ENCODE measurements around the gene CDH23. TPM values are rescaled to one million over a fixed set of nuclear protein-coding genes. Genes with fewer than 3 reads are reported as not detected.

The CDH23 gene
- total and polyA plus RNA-seq, 8 donors: 3.4 to 64.6 (median 9.9) TPM

- WGBS, 2 donors: 79 to 88% methylated on average over 11 of the region's 11 CpGs
- H3K4me1 ChIP-seq: peaks cover 0 to 4% (median 3%) of the 10 kb centered on the region in 3 donors
- no peak for TF ChIP-seq CTCF (IDR thresholded peaks at IDR 0.05)
- H3K27me3 ChIP-seq: no peaks in the 10 kb centered on the region
- ATAC-seq (no peak), FAIRE-seq (no peak), DNase-seq (peak in 1 of 6 donors; percentile 11)
- intact Hi-C loops (cut with DNase I): no loop called here
- H3K36me3 ChIP-seq: no peaks in the 10 kb centered on the region
- no peaks in the 10 kb centered on the region for H3K9me3 ChIP-seq
- H3K27ac ChIP-seq: peak overlapping the region in 2 of 4 donors; percentile 55 to 68
- H3K4me3 ChIP-seq: no peak overlapping the region
Observed at GRCh38 chr10:71726580-71727104, 329.9 kb downstream of the CDH23 start.

GRCh38 chr10:71727105-71727737 is 330.5 kb downstream of the CDH23 start:
- 67 to 68% methylated on average over 12 of the region's 12 CpGs for WGBS, 2 donors
- ATAC-seq: peak in 3 of 4 donors; percentile 3 to 15 (median 7)
- Histone ChIP-seq H3K36me3 (no peaks in the 10 kb centered on the region), H3K9me3 (no peaks in the 10 kb centered on the region), H3K4me3 (no peak overlapping the region), H3K27ac (peak overlapping the region; percentile 17 to 72 (median 62)), H3K27me3 (no peaks in the 10 kb centered on the region), H3K4me1 (peaks cover 0 to 4% (median 3%) of the 10 kb centered on the region in 3 donors)
- DNase-seq: no peak
- TF ChIP-seq CTCF (IDR thresholded peaks at IDR 0.05): no peak
- FAIRE-seq: no peak
- intact Hi-C loops (cut with DNase I): no loop called here

GRCh38 chr10:71727738-71728737 is 331.3 kb downstream of the CDH23 start:
- TF ChIP-seq CTCF (IDR thresholded peaks at IDR 0.05): no peak
- intact Hi-C loops (cut with DNase I): no loop called here
- peak in 3 of 4 donors; percentile 56 to 67 (median 62) for ATAC-seq

GRCh38 chr10:71729161-71729636 is 332.5 kb downstream of the CDH23 start:
- H3K27me3 ChIP-seq: no peaks in the 10 kb centered on the region
- H3K36me3 ChIP-seq: no peaks in the 10 kb centered on the region
- H3K4me1 ChIP-seq: peaks cover 0 to 4% (median 3%) of the 10 kb centered on the region in 3 donors
- no peak for TF ChIP-seq CTCF (IDR thresholded peaks at IDR 0.05)
- no peak for FAIRE-seq
- H3K4me3 ChIP-seq: no peak overlapping the region
- no peaks in the 10 kb centered on the region for H3K9me3 ChIP-seq
- 51 to 53% methylated on average over 10 of the region's 10 CpGs for WGBS, 2 donors
- intact Hi-C loops (cut with DNase I): no loop called here
- H3K27ac ChIP-seq: peak overlapping the region in 3 of 4 donors; percentile 33 to 72 (median 63)
- DNase-seq: peak in 5 of 6 donors; percentile 16 to 57 (median 49)
- ATAC-seq: peak in 3 of 4 donors; percentile 56 to 71 (median 70)

More at GRCh38 chr10:71727738-71728737, 331.3 kb downstream of the CDH23 start:
- no peak overlapping the region for H3K4me3 ChIP-seq
- DNase-seq (peak in 3 of 6 donors; percentile 34 to 59 (median 37)), FAIRE-seq (no peak)
- 40 to 41% methylated on average over 8 of the region's 8 CpGs for WGBS, 2 donors
- no peaks in the 10 kb centered on the region for H3K9me3 ChIP-seq
- H3K36me3 ChIP-seq: no peaks in the 10 kb centered on the region
- H3K4me1 ChIP-seq: peaks cover 0 to 4% (median 3%) of the 10 kb centered on the region in 3 donors
- peak overlapping the region; percentile 17 to 72 (median 62) for H3K27ac ChIP-seq
- H3K27me3 ChIP-seq: no peaks in the 10 kb centered on the region
